Lung microvascular endothelial cell (primary cell): ENCODE data around the gene ILK. TPM values are rescaled to one million over a fixed set of nuclear protein-coding genes. Genes with fewer than 3 reads are reported as not detected.

Experiments
- DNase-seq, 2 donors: peaks; one replicate each; pipeline versions ENCODE4 v3.0.0 to v3.0.0-alpha.2; 2010; ENCODE audit warnings: low read depth in 2 of 2
- total RNA-seq: library from RNA; depleted of rRNA; stranded (reverse); fragments of >200 nt; gene quantifications from 2 replicates; pipeline ENCODE4 v1.2.1, GENCODE V29; 2014

ILK gene
- total RNA-seq, result 95.9 and 109 TPM in 2 replicates

GRCh38 chr11:6603287-6604080 lies at the start of gene ILK, which contains the start of gene RRP8:
ILK (plus strand) TSS chr11:6603774; CDS start chr11:6604272, 498 bp downstream.
RRP8 (minus strand) TSS chr11:6603616; CDS start chr11:6603502, 114 bp downstream.
- DNase-seq, result peak; percentile 94 to 95

DNA sequence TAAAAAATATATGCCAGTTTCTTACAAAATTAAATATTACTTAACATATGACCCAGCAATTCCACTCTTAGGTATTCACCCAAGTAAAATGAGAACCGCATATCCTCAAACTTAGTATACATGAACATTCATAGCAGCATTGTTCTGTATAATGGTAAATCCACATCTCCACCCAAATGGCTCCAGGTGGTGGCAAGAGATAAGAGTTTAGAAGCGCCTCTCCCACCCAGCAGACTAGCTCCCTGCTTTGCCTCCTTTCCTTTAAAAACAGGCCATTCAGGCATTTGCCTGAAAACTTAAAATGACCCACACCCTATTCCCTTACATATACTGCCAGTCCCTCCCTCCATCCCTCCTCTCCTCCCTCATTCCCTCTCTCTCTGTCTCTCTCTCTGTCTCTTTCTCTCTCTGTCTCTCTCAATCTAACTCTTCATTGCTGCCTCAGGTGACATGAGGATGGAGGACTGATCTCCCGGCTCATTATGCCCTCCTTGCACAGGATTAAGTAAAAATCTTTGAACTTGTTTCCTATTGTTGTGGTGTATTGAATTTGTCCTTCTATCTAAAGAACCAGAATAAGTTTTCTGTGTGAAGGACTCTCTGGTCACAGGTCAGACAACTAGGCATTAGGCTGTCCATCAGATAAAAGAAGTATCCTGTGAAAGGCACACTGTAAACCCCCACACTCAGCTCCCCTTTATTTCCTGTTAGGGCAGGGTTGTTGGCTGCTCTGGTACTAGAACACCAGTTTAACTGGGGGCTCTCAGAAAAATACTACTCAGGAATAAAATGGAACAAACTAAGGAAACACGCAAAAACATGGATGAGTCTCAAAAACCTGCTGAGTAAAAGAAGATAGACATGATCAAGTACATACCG lies 48.5 kb upstream of the ILK start:
- no peak for DNase-seq

DNA sequence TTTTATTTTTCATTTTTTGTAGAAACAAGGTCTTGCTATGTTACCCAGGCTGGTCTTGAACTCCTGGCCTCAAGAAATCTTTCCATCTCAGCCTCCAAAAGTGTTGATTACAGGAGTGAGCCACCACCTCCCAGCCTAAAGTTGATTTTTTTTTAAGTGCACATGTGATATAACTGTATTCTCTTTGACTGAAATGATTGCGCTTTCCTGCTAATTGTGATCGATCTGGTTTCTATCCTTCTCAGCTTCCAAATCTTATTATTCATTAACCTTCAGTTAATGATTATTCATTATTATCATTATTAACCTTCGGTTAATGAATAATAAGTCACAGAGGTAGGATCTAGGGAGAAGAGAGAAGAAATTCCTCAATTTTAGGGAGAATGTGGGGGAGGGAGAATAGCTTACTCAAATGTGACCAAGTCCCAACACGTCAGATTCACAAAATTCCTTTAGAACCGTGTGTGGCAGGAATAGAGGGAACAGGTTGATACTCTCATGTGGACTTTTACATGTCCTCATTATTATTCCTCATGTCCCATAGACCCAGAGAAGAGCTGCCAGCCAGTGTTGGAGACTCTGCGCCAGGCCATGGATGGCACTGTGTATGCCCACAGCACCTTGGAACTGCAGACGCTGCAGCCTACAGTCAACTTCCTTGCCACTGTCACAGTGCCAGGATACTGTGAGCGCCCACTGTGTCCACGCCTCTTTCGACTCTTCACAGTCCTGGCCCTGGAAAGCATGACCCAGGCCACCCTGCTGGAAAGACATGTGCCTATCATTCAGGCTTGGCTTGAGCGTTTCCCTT lies 47.2 kb upstream of the ILK start:
- no peak for DNase-seq

DNA sequence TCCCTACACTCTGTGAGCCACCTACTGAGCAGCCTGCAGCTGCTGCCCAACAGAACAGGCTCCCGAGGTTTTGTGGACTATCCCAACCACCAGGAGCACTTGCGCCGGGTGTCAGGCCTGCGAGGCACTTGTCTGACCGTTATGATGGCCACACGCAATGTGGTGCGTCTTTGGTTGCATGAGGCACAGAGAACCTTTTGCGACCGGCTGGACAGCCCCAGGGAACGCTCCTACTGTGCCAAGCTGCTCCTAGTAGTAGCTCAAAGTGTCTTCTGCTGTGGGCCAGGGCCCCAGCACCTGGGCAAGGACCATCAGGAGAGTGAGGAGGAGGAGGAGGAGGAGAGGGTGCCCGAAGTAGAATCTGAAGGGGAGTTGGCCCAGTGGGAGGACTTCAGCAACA lies 46.5 kb upstream of the ILK start:
- no peak for DNase-seq

DNA sequence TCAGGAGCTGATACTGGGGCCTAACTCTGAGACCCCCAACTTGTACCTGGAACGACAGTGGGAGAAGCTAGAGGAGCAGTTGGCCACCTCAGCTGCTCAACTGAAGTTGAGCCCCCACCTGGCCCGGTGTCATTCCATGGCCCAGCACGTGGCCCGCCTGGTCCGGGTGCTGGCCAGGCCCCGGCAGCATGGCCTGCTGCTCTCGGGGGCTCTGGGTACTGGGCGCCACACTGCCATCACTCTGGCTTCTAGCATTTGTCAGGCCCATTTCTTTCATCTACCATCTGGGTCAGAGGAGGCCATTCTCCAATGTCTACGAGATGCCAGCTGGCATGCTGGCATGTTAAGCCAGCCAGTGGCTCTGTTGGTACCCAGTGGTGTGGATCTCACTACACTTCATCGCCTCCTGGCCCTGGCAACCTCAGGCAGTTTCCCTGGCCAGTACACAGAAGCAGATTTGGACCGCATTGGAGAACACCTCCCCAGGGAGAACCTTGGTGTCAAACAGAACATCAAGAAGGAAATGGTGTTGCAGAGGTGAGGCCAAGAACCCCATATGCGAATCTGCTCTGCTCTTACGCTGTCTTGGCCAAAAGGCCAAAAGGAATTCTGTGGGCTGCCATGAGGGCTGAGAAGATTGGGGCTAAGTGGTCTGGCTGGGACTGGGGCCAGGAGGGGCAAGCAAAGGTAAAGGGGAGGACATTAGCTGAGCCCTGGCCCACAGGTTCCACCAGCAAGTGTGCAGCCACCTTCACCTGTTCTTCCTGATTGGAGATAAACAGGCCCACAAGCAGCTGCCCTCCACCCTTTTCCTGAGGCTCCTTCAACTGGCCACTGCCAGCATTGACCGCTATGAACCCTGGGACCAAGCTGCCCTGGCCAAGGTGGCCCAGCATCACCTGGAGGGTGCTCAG lies 45.6 kb upstream of the ILK start:
- DNase-seq, result no peak

DNA sequence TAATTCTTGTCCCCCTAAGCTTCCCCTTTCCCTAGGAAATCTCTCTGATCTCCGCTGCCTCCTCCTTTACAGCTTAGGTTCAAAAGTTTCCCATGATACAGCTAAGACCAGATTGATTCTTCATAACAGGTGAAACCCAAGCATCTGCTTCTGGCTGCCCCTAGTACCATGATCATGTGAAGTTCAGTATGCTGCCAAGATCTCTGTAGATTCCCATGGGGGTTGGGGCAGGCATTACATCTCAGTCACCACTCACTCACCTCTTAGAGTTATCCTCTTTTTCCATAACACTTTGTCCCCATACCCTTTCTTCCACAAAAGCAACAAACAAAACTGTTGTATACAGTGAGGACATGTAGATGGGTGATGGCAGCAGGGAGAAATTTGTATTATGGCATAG lies 44.2 kb upstream of the ILK start:
- DNase-seq, result no peak

- DNase-seq, result no peak
Measured at GRCh38 chr11:6561288-6561687, 42.3 kb upstream of the ILK start.

DNA sequence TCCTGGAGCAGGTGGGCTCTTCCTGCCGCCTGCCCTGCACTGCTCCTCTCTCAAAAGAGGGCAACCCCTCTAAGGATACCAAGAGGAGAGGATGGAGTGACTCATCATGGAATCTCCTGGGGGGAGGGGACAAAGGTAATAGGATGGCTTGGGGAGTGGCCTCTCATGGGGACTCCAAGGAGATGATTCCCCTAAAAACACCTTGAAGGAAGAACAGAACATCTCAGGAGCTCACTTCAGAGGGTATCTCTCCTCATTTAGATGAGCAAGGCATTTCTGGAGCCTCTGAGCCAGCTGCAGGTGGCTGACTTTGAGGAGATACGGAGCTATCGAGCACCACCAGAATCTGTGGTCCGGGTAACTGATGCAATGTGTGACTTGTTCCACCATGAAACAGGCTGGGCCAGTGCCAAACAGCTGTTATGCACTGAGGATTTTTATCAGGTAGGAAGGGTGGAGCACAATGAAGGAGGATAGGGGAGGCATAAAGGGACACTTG lies 40.4 kb upstream of the ILK start:
- no peak for DNase-seq

DNA sequence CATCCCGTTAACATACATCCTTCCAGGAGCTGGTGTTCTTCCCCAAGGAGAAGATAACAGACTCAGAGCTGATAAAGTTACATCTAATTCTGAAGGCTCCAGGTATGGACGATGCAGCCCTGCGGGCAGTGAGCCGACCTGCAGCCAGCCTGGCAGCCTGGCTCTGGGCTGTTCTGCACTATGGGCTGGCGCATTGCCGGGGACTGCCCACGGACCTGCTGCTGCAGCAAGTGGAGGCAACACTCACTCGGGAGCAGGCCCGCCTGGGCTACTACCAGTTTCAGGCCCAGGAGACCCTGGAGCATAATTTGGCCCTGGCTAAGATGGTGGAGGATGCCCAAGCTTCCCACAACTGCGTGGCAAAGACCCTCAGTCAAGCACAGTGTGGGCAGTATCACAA lies 39.9 kb upstream of the ILK start:
- no peak for DNase-seq

- DNase-seq, result no peak
Measured at GRCh38 chr11:6565325-6565724, 38.2 kb upstream of the ILK start.

- no peak for DNase-seq
Measured at GRCh38 chr11:6565988-6566703, 37.4 kb upstream of the ILK start.

GRCh38 chr11:6566704-6567370 lies 36.7 kb upstream of the ILK start:
- DNase-seq, result no peak

DNA sequence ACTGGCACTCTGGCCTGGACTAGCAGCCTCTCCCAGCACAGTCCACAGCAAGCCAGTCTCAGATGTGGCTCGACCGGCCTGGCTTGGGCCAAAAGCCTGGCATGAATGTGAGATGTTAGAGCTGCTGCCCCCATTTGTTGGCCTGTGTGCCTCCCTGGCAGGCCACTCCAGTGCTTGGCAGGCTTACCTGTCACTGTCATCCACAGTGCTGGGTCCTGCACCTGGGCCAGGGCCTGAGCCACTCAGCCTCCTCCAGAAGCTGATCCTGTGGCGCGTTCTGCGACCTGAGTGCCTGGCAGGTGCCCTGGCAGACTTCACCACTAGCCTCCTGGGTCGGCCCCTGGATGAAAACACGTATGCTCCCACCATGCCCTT lies 36.2 kb upstream of the ILK start:
- DNase-seq, result no peak

GRCh38 chr11:6568191-6568918 lies 35.2 kb upstream of the ILK start:
- peak; percentile 80 to 84 for DNase-seq

GRCh38 chr11:6569706-6570105 lies 33.9 kb upstream of the ILK start:
- DNase-seq, result no peak

- no peak for DNase-seq
Measured at GRCh38 chr11:6570691-6571427, 32.7 kb upstream of the ILK start.

GRCh38 chr11:6571434-6572008 lies 32.1 kb upstream of the ILK start:
- no peak for DNase-seq

DNA sequence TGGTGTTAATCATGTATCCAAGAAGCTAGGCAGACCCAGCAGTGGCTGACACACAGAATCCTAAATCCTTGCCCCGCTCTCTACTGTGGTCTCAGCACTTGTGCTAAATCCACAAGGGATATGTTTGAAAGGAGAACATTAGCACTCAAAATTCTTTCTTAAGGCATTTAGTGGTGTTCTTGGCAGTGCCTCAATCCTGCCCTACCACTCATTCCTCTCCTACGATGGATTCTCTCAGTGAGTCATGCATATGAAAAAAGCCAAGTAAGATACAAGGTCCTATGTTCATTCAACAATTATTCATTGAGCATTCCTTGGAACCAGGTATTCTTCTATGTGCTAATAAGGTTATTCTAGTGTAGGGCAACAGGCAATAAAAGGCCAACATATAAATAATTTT lies 31.4 kb upstream of the ILK start:
- DNase-seq, result peak in 1 of 2 donors; percentile 37
